HTR-8/SVneo (cell line): ENCODE results near the gene TIE1.
A peak's percentile ranks its signal among the peaks of the same experiment; 100 is the strongest.

Source experiments
- DNase-seq: peaks from one replicate; pipeline ENCODE4 v3.0.0; 2011; ENCODE audit warnings: low spot score, mixed read lengths; ENCODE audit not compliant: insufficient read length
- FAIRE-seq: peaks from 2 replicates; lab custom pipeline; 2011; peaks lifted over from hg19 to GRCh38; lab: Jason Lieb, UNC

The TIE1 gene

DNA sequence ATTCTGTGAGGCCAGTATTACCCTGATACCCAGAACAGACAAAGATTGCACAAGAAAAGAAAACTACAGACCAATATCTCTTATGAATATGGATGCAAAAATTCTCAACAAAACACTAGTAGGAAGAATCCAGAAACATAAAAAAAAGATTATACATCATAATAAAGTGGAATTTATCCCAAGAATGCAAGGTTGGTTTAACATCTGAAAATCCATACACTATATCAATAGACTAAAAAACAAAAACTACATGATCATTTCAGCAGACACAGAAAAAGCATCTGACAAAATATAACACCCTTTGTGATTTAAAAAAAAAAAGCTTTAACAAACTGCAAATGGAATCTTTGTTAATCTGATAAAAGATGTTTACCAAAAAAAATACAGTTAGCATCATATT lies 24.6 kb downstream of the TIE1 start:
- FAIRE-seq (no peak), DNase-seq (no peak)

DNA sequence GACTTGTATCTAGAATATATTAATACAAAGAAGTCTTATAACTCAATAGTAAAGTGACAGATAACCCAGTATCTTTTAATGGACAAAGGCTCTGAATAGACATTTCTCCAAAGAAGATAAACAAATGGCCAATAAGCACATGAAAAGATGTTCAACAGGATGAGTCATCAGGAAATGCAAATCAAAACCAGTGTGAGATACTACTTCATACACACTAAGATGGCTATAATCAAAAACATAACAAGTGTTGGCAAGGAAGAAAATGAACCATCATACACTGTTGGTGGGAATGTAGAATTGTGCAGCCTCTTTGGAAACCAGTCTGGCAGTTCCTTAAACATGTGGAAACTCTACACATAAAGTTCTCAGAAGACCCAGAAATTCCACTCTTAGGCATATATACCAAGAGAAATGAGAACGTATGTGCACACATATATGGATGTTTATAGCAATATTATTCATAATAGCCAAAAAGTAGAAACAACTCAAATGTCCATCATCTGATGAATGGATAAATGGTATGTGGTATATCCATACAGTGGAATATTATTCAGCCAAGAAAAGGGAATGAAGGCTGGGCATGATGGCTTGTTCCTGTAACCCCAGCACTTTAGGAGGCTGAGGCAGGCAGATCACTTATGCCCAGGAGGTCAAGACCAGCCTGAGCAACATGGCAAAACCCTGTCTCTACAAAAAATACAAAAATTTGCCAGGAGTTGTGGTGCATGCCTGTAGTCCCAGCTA lies 26.9 kb downstream of the TIE1 start:
- no peak for DNase-seq
- FAIRE-seq = no peak

DNA sequence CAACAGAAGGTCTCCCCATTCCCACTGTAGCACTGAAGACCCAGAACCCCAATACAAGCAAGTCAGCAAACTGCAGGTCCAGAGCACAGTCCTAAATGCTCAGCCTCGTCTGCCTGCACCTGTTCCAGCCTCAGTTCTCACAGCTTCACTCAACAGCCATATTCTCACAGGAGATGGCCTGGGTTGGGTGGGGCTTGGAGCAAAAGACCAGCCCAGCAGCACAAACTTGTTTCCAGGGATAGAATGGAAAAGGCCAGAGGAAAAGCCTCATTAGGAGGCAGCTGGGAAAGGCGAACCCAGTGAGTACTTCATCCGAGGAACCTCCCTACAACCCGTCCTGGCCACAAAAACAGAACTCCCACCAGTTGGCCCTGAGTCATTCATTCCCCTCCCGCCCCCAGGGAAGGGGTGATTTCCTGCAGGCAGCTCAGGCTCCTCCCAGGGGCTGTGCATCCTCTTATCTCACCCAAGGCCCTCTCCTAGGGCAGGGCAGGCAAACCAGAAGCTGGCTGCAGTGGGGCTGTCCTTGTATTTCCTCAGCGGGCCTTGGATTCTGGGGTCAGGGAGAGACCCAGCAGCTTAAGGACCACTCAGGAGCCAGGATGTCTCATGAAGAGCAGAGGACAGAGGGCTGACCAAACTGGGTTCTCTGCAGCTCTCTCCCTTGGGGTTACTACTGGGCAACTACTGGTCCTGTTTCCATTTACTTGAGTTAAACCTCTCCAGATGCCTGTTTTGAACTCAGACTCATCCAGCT lies 29.4 kb downstream of the TIE1 start:
- peak; percentile 77 for DNase-seq
- no peak for FAIRE-seq

DNA sequence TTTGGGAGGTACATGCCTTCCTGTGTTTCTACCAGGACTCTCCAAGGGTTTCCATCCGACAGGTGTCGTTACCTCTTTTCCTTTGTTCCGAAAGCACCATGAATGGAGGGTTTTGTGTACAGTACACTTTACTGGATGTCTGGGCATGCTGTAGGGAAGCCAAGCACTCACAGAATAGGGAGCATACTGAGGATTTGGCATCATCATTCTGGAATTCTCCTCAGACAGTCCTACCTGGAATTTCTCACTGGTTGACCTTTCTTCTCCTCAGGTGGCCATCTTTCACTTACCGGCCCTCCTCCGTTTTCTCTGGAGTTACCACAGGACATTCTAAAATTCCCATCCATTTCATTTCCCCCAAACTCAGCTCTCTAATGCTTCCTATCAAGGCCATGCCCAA lies 30.9 kb downstream of the TIE1 start:
- DNase-seq (no peak), FAIRE-seq (no peak)

DNA sequence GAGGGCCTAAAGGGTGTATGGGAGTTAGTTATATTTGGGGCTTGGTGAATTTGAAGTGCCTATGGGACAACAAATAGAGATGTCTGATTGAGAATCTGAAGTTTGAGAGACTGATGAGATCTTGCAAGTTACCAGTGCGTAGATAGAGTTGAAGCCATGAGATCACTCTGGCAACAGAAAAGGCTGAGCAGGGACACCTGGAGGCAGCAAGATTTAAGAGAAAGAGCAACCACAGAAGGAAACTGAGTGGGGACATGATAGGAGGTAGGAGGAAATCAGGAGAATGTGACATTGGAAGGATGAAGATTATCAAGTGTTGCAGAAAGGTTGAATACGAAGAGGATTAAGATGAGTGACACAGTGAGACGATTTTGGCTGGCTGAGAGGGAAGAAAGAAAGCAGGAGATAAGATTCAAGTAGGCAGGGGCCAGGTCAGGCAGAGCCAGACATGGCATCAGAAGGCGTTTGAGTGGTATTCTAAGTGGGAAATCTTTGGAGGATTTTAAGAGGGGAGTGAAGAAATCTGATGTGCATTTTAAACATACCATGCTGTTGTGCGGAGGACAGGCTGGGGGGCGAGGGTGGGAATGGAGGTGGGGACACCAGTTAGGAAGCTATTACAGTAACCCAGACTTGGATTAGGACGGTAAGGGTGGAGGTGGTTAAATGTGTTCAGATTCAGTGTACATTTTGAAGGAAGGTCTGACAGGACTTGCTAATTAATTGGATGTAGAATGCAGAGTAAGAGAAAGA lies 33.8 kb downstream of the TIE1 start:
- no peak for DNase-seq
- no peak for FAIRE-seq

DNA sequence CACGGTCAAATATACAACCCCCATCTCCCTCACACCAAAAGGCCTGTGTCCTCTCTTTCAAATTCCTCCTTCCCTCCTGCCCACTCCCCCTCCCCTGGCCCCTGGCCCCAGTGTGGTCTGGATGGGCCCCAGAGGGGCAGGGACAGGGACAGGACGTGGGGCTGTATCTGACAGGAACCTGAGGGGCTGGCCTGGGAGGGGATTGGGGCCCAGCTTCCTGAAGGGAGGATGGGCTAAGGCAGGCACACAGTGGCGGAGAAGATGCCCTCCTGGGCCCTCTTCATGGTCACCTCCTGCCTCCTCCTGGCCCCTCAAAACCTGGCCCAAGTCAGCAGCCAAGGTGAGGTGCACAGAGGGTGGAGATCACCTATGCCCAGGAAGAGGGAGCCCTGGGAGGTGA lies 36.8 kb downstream of the TIE1 start, which contains the start of gene MPL:
MPL (plus strand) TSS at position 231 of the 400 bp plus-strand sequence; CDS start at position 262, 31 bp downstream.
- no peak for DNase-seq
- no peak for FAIRE-seq

DNA sequence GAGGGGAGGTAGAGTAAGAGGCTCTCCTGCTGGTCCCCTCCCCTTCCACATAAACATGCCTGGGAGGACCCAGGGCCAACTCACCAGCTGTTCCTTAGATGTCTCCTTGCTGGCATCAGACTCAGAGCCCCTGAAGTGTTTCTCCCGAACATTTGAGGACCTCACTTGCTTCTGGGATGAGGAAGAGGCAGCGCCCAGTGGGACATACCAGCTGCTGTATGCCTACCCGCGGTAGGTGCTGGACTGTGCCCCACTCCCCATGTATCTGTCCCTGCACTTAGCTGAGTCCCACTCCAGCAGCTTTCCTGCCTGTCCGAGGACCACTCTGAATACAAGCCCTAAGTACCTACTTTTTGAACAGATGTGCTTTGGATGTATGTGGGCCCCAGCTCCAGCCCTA lies 37.2 kb downstream of the TIE1 start:
- no peak for FAIRE-seq
- no peak for DNase-seq

DNA sequence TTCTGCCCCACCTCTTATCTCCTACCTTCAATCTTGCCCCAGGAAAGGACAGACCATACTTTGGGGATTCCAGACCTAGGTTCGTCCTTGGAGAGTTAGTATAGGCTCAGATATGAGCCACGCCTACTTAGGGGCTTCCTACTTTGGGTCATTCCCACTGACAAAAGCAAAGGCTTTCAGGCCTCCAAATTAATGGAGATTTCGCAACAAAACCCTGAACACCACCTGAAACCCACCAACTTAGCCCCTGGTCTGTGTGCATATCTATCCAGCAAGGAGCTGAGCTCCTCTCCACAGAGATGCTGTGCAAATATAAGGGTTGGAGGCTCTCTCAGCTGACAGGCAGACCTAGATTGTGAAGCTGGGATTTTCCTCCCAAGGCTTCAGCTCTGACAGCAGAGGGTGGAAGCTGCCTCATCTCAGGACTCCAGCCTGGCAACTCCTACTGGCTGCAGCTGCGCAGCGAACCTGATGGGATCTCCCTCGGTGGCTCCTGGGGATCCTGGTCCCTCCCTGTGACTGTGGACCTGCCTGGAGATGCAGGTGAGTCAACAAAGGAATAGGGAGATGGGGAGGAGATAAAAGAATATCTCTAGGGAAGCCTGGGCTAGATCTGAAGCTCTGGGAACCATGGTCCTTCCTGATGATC lies 38.9 kb downstream of the TIE1 start:
- FAIRE-seq (no peak), DNase-seq (no peak)

DNA sequence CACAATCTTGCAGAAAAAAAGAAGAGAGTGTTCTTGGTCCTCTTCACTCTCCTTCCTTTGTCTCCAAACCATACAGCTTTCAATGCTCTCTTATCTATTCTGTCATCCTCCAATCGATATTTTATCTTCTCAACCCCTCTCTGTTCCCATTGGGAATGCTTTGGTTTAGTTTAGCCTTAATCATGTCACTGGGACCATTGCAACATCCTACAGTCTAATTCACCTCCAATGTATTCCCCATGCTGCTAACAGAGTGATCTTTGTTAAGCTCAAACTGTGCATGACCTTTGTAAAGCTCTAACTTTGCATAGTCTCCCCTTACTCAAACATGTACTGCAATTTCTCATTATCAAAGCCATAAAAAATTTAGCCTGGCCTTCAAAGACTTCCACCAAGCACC lies 39.8 kb downstream of the TIE1 start:
- DNase-seq (no peak), FAIRE-seq (no peak)

DNA sequence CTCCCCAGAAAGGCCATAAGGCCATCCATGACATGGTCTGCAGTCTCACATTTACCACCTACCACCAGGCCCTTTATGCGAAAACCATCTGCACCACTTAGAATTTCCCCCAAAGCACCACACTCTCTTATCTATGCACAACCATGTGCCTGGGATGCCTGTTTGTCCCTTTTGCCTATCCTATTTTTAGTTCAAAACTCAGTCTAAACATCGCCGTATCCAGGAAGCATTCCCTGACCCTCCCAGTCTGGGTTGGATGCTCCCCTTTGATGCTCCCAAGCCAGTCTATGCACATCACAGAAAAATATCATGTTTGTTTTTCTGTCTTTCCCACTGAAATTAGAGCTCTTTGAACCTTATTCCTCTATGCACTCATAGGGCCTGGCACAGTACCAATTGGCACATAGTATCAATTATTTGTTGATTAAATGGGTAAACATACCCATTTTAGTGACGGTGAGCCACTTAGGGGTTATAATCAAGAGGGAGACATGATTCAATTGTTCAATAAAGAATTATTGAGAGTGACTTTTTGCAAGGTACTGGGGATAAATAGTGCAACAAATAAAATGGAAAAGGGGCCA lies 43.6 kb downstream of the TIE1 start:
- FAIRE-seq (no peak), DNase-seq (no peak)

DNA sequence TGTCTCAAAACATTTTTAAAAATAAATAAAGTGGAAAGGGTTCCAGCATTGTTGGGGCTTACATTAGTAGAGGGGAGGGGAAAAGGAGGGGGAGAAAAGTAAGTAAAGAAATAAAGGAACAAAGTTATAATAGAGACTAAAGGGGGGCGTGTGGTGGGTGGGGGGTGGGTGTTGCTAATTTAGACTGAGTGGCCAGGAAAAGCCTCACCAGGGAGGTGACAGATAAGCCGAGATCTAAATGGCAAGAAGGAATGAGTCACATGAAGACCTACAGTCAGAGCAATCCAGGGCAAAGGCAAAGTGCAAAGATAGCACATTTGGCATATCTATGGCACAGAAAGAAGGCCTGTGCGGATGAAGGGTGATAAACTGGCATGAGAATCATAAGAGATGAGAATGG lies 44.3 kb downstream of the TIE1 start:
- FAIRE-seq (no peak), DNase-seq (no peak)

DNA sequence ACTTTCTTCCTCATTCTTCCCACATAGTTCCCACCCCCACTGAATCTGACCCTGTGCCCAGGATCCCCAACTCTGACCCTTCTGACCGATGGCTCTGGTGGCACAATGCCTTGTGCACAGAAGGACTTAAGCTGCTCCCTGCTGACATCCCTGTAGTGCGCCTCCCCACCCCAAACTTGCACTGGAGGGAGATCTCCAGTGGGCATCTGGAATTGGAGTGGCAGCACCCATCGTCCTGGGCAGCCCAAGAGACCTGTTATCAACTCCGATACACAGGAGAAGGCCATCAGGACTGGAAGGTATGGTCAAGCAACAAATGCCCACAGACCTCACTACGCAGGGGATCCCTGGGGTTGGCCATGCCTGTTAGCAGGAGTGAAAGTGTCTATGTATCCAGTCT lies 45.9 kb downstream of the TIE1 start:
- FAIRE-seq (no peak), DNase-seq (no peak)

DNA sequence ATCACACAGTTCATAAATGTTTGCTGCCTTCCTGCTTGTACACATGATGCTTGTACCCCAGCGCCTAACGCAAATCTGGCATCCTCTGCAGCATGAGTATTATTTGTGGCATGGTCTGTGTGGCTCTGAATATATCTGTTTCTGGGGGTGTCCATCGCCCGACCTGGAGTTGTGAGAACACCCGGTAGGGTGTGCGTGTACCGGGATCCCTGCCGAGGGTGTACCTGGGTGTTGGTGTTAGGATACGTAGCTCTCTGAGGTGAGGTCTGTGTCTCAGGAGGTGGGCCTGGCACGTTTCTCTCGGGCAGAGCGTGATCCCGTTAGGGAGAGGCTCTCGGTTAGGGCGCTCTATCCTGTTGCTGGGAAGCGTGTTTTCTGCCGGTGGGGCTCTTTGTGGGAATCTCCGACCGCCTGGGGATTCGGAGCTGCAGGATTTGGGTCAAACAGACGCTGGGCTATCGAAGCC lies 47.6 kb downstream of the TIE1 start:
- no peak for FAIRE-seq
- DNase-seq = no peak

DNA sequence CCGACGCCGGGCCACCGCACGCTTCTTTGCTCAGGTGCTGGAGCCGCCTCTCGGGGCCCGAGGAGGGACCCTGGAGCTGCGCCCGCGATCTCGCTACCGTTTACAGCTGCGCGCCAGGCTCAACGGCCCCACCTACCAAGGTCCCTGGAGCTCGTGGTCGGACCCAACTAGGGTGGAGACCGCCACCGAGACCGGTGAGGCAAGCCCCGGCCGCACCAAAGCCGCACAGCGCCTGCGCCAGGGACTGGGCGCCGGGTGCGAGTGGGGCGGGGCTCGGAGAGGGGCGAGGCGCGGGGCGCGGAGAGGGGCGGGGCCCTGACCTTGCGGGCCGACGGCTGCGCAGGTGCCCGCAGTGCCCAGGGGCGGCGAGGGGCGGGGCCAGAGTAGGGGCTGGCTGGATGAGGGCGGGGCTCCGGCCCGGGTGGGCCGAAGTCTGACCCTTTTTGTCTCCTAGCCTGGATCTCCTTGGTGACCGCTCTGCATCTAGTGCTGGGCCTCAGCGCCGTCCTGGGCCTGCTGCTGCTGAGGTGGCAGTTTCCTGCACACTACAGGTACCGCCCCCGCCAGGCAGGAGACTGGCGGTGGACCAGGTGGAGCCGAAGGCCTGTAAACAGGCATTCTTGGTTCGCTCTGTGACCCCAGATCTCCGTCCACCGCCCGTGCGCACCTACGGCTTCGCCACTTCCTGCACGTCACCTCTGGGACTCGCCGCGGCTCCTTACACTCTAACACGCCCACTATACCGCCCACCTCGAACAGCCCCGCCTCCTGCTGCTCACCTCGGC lies 48.2 kb downstream of the TIE1 start:
- DNase-seq (peak; percentile 47), FAIRE-seq (no peak)

DNA sequence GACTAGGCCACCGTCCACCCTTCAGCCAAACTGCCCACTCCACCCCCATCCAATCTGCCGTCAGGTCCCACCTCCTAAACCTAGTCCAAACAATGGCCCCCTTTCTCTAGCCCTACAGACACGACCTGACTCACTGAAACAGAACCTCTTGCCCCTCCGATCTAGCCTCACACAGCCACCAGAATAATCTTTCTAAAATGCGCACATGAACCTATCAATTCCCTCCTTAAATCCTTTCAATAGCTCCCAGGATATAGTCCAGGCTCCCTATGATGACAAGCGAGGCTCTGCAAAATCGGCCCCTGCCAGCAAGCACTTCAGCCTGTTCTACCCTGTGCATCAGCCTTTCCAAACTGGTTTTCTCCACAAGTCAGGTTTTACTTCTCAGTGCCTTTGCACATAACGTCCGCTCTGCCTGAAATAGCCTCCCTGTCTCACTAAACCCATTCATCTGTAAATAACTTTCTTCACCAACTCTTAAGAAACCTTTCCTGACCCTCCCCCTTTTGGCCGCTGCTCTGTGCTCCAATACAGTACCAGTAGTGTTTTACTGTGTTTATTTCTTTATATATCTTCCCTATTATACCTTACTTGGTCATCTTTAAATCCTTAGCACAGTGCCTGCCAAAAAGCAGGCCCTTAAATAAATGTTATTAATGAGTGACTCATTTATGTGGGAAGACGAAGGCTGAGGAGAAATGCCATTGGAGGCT lies 49.0 kb downstream of the TIE1 start:
- DNase-seq (no peak), FAIRE-seq (no peak)

DNA sequence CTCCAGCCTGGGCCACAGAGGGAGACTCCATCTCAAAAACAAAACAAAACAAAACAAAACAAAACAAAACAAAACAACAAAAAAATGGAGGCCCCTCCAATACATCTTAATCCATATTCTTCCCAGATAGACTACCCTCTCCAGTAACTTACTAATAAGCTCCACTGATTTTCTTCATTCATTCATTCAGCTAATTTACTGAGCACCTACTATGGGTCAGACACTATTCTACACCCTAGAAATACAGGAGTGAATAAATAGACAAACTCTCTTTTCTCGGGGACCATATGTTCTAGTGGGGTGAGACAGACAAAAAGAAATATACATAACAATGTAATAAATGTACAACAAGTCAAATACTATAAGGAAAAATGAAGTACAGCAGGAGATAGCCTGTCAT lies 50.2 kb downstream of the TIE1 start:
- FAIRE-seq (no peak), DNase-seq (no peak)

DNA sequence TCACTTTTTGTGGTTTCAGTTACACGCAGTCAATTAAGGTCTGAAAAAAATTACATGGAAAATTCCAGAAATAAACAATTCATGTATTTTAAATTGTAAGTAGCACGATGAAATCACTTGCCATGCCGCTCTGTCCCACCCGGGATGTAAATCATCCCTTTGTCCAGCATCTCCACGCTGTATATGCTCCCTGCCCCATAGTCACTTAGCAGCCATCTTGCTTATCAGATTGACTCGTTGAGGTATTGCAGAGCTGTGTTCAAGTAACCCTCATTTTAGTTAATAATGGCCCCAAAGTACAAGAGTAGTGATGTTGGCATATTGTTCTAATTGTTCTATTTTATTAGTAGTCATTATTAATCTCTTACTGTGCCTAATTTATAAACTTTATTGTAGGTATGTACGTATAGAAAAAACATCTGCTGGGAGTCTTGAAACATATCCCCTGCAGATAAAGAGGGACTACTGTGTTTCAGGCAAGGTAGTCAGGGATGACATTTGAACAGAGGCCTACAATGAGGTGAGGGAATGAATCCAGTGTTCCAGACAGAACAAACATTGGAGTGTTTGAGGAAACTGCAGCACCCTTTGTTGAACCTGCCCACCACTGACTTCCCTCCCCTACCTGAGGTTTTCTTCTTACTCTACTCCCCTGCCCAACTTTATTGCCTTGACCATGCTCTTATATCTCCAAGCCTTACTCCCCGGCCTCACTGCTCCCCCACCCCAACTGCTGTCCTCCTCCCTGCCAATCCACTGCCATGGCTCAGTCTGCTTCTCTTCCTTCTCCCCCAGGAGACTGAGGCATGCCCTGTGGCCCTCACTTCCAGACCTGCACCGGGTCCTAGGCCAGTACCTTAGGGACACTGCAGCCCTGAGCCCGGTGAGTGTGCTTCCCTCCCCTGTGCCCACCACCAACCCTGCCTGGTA lies 50.9 kb downstream of the TIE1 start:
- FAIRE-seq (no peak), DNase-seq (no peak)

DNA sequence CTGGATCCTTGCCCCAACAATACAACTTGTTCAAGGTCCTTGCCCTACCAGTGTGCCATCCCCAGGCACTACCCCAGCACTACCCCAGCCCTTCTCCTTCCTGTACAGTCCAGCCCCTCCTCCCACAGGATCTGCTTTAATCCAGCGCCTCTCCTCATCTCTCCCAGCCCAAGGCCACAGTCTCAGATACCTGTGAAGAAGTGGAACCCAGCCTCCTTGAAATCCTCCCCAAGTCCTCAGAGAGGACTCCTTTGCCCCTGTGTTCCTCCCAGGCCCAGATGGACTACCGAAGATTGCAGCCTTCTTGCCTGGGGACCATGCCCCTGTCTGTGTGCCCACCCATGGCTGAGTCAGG lies 51.5 kb downstream of the TIE1 start:
- FAIRE-seq (no peak), DNase-seq (no peak)
